ENCODE data around the gene CLTC. TPM values are rescaled to one million over a fixed set of nuclear protein-coding genes. Genes with fewer than 3 reads are reported as not detected.
A peak's percentile ranks its signal among the peaks of the same experiment; 100 is the strongest.
"Not testable (repeated sequence)": the region's sequence is repeated elsewhere in the genome, so short reads cannot be mapped to it uniquely, and the experiment has no call there.

The CLTC gene
- total and polyA plus RNA-seq, 7 experiments from 2014 or later: 31.2 to 174 (median 78.1) TPM

DNA sequence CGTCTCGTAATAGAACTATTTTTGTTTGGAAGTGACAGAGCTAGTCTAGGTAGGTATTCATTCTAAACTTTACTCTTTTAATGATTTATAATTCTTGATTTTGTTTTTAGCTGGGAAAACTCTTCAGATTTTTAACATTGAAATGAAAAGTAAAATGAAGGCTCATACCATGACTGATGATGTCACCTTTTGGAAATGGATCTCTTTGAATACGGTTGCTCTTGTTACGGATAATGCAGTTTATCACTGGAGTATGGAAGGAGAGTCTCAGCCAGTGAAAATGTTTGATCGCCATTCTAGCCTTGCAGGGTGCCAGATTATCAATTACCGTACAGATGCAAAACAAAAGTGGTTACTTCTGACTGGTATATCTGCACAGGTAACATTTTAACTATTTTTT lies 27.6 kb downstream of the CLTC start:
- intact Hi-C loops (cut with micrococcal nuclease): no loop called here
- Mint-ChIP-seq H3K4me1 (peaks cover 23 to 73% (median 61%) of the 10 kb centered on the region in 7 donors), H3K9me3 (no peaks in the 10 kb centered on the region), H3K4me3 (no peak overlapping the region), H3K27me3 (no peaks in the 10 kb centered on the region), H3K36me3 (peaks cover 19 to 52% (median 21%) of the 10 kb centered on the region in 5 donors), H3K27ac (peak overlapping the region in 2 of 9 donors; percentile 2 to 28)
- Histone ChIP-seq H3K4me1 (ENCODE audit: control insufficient read depth in 2 of 2, insufficient read depth in 2 of 2, low read length in 2 of 2) (peaks cover 11% of the 10 kb centered on the region in 2 donors), H3K4me3 (ENCODE audit: low read length) (no peak overlapping the region), H3K27ac (ENCODE audit: low read depth, low read length) (no peak overlapping the region), H3K27me3 (ENCODE audit: control insufficient read depth in 2 of 2, insufficient read depth in 2 of 2, low read length in 2 of 2) (no peaks in the 10 kb centered on the region), H3K9me3 (ENCODE audit: control insufficient read depth in 2 of 3, low read length in 3 of 3) (no peaks in the 10 kb centered on the region), H3K36me3 (ENCODE audit: control insufficient read depth in 2 of 3, insufficient read depth in 3 of 3, low read length in 3 of 3) (peaks cover 0 to 49% (median 4%) of the 10 kb centered on the region in 3 experiments)
- ChIA-PET CTCF (no interaction called here), POLR2A (interaction anchor here (1.2 kb wide), 1 partner anchor 28 kb away, joined by 4 read pairs; no protein-coding TSS in a partner anchor)
- ATAC-seq (no peak), DNase-seq (no peak)

GRCh38 chr17:59649886-59650285 lies 30.2 kb downstream of the CLTC start:
- ATAC-seq: no peak
- no peaks in the 10 kb centered on the region for H3K9me3 ChIP-seq (ENCODE audit: control insufficient read depth in 2 of 3, low read length in 3 of 3)
- no peaks in the 10 kb centered on the region for H3K27me3 Mint-ChIP-seq
- H3K36me3 ChIP-seq (ENCODE audit: control insufficient read depth in 2 of 3, insufficient read depth in 3 of 3, low read length in 3 of 3): peaks cover 4 to 49% (median 4%) of the 10 kb centered on the region in 3 experiments
- CTCF ChIA-PET: no interaction called here
- peaks cover 5 to 10% of the 10 kb centered on the region in 2 donors for H3K4me1 ChIP-seq (ENCODE audit: control insufficient read depth in 2 of 2, insufficient read depth in 2 of 2, low read length in 2 of 2)
- no peak for DNase-seq
- no peak overlapping the region for H3K27ac ChIP-seq (ENCODE audit: low read depth, low read length)
- H3K27me3 ChIP-seq (ENCODE audit: control insufficient read depth in 2 of 2, insufficient read depth in 2 of 2, low read length in 2 of 2): no peaks in the 10 kb centered on the region
- H3K27ac Mint-ChIP-seq: peak overlapping the region in 2 of 9 donors; percentile 17 to 19
- no peak overlapping the region for H3K4me3 Mint-ChIP-seq
- intact Hi-C loops (cut with micrococcal nuclease): no loop called here
- H3K9me3 Mint-ChIP-seq: no peaks in the 10 kb centered on the region
- peaks cover 21 to 55% (median 32%) of the 10 kb centered on the region in 5 donors for H3K36me3 Mint-ChIP-seq
- peaks cover 17 to 58% (median 46%) of the 10 kb centered on the region in 7 donors for H3K4me1 Mint-ChIP-seq
- H3K4me3 ChIP-seq (ENCODE audit: low read length): no peak overlapping the region
- POLR2A ChIA-PET: no interaction called here

DNA sequence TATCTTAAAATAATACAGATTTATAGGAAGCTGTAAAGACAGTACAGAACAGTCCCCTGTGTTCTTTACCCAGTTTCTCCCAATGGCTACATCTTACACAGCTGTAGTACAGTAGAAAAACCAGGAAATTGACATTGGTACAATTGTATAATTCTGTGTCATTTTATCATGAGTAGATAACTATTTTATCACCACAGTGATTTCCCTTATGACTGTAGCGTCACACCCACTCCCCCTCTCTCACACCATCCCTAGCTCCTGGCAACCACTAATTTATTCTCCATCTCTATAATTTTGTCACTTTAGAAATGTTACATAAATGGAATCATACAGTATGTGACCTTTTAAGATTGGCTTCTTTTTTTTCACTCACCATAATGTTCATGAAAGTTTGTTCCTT lies 30.9 kb downstream of the CLTC start:
- DNase-seq (no peak), ATAC-seq (no peak)
- Mint-ChIP-seq H3K9me3 (no peaks in the 10 kb centered on the region), H3K27me3 (no peaks in the 10 kb centered on the region), H3K27ac (peak overlapping the region in 3 of 9 donors; percentile 5 to 59 (median 9)), H3K36me3 (peaks cover 21 to 56% (median 32%) of the 10 kb centered on the region in 5 donors), H3K4me1 (peaks cover 15 to 57% (median 43%) of the 10 kb centered on the region in 7 donors), H3K4me3 (peak overlapping the region in 1 of 10 donors; percentile 5)
- peaks cover 6 to 50% (median 8%) of the 10 kb centered on the region in 3 experiments for H3K36me3 ChIP-seq (ENCODE audit: control insufficient read depth in 2 of 3, insufficient read depth in 3 of 3, low read length in 3 of 3)
- peaks cover 5 to 10% of the 10 kb centered on the region in 2 donors for H3K4me1 ChIP-seq (ENCODE audit: control insufficient read depth in 2 of 2, insufficient read depth in 2 of 2, low read length in 2 of 2)
- ChIA-PET CTCF (interaction anchor here (0.7 kb wide), 1 partner anchor 42 kb away, joined by 3 read pairs; no protein-coding TSS in a partner anchor), POLR2A (no interaction called here)
- no peak overlapping the region for H3K4me3 ChIP-seq (ENCODE audit: low read length)
- intact Hi-C loops (cut with micrococcal nuclease): no loop called here
- no peak overlapping the region for H3K27ac ChIP-seq (ENCODE audit: low read depth, low read length)
- H3K9me3 ChIP-seq (ENCODE audit: control insufficient read depth in 2 of 3, low read length in 3 of 3): no peaks in the 10 kb centered on the region
- H3K27me3 ChIP-seq (ENCODE audit: control insufficient read depth in 2 of 2, insufficient read depth in 2 of 2, low read length in 2 of 2): no peaks in the 10 kb centered on the region

GRCh38 chr17:59651346-59651745 lies 31.7 kb downstream of the CLTC start:
- Histone ChIP-seq H3K36me3 (ENCODE audit: control insufficient read depth in 2 of 3, insufficient read depth in 3 of 3, low read length in 3 of 3) (peaks cover 4 to 55% (median 9%) of the 10 kb centered on the region in 3 experiments), H3K27ac (ENCODE audit: low read depth, low read length) (no peak overlapping the region), H3K9me3 (ENCODE audit: control insufficient read depth in 2 of 3, low read length in 3 of 3) (no peaks in the 10 kb centered on the region), H3K4me3 (ENCODE audit: low read length) (no peak overlapping the region), H3K27me3 (ENCODE audit: control insufficient read depth in 2 of 2, insufficient read depth in 2 of 2, low read length in 2 of 2) (no peaks in the 10 kb centered on the region), H3K4me1 (ENCODE audit: control insufficient read depth in 2 of 2, insufficient read depth in 2 of 2, low read length in 2 of 2) (peaks cover 5 to 10% of the 10 kb centered on the region in 2 donors)
- intact Hi-C loops (cut with micrococcal nuclease): no loop called here
- H3K4me3 Mint-ChIP-seq: no peak overlapping the region
- ChIA-PET CTCF (interaction anchor here (0.7 kb wide), 1 partner anchor 43 kb away, joined by 3 read pairs; no protein-coding TSS in a partner anchor), POLR2A (interaction anchor here (1.0 kb wide), 1 partner anchor 33 kb away, joined by 4 read pairs; no protein-coding TSS in a partner anchor)
- H3K36me3 Mint-ChIP-seq: peaks cover 21 to 56% (median 32%) of the 10 kb centered on the region in 5 donors
- peak; percentile 49 for ATAC-seq
- no peak overlapping the region for H3K27ac Mint-ChIP-seq
- H3K4me1 Mint-ChIP-seq: peaks cover 15 to 57% (median 43%) of the 10 kb centered on the region in 7 donors
- H3K27me3 Mint-ChIP-seq: no peaks in the 10 kb centered on the region
- no peaks in the 10 kb centered on the region for H3K9me3 Mint-ChIP-seq
- DNase-seq: peak in 1 of 9 donors; percentile 5

DNA sequence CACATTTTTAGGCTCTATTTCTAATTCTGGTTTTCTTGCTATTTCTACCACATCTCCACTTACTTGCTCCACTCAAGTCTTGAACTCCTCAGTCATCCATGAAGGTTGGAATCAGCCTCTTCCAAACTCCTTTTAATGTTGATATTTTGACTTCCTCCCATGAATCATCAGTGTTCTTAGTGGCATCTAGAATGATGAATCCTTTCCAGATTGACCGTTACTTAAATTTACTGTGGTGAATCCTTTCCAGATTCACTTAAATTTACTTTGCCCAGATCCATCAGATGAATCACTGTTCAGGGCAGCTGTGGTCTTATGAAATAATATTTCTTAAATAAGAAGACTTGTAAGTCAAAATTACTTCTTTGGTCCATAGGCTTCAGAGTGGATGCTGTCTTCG lies 32.4 kb downstream of the CLTC start:
- Mint-ChIP-seq H3K36me3 (peaks cover 17 to 50% (median 31%) of the 10 kb centered on the region in 5 donors), H3K27ac (no peak overlapping the region), H3K27me3 (no peaks in the 10 kb centered on the region), H3K9me3 (no peaks in the 10 kb centered on the region), H3K4me3 (no peak overlapping the region), H3K4me1 (peaks cover 15 to 50% (median 36%) of the 10 kb centered on the region in 7 donors)
- no peak overlapping the region for H3K4me3 ChIP-seq (ENCODE audit: low read length)
- no peak for ATAC-seq
- H3K27ac ChIP-seq (ENCODE audit: low read depth, low read length): no peak overlapping the region
- CTCF ChIA-PET: interaction anchor here (1.0 kb wide), 1 partner anchor 216 kb away, joined by 5 read pairs; no protein-coding TSS in a partner anchor
- no peaks in the 10 kb centered on the region for H3K9me3 ChIP-seq (ENCODE audit: control insufficient read depth in 2 of 3, low read length in 3 of 3)
- H3K36me3 ChIP-seq (ENCODE audit: control insufficient read depth in 2 of 3, insufficient read depth in 3 of 3, low read length in 3 of 3): peaks cover 7 to 61% (median 9%) of the 10 kb centered on the region in 3 experiments
- H3K27me3 ChIP-seq (ENCODE audit: control insufficient read depth in 2 of 2, insufficient read depth in 2 of 2, low read length in 2 of 2): no peaks in the 10 kb centered on the region
- POLR2A ChIA-PET: interaction anchor here (1.0 kb wide), 1 partner anchor 33 kb away, joined by 4 read pairs; no protein-coding TSS in a partner anchor
- intact Hi-C loops (cut with micrococcal nuclease): no loop called here
- peaks cover 5 to 10% of the 10 kb centered on the region in 2 donors for H3K4me1 ChIP-seq (ENCODE audit: control insufficient read depth in 2 of 2, insufficient read depth in 2 of 2, low read length in 2 of 2)
- no peak for DNase-seq

DNA sequence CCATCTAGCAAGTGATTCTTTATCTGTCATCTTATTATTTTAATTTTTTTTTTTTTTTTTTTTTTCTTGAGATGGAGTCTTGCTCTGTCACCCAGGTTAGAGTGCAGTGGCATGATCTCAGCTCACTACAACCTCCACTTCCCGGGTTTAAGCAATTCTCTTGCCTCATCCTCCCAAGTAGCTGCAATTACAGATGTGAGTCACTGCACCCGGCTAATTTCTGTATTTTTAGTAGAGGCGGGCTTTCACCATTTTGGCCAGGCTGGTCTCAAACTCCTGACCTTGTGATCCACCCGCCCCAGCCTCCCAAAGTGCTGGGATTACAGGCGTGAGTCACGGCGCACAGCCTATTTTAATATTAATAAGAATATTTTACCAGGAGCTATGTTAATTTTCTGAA lies 36.9 kb downstream of the CLTC start:
- H3K4me1 Mint-ChIP-seq: peaks cover 0 to 22% (median 7%) of the 10 kb centered on the region in 7 donors
- H3K27ac Mint-ChIP-seq; H3K27ac ChIP-seq (ENCODE audit: low read depth, low read length); H3K9me3 Mint-ChIP-seq; H3K27me3 Mint-ChIP-seq; H3K9me3 ChIP-seq (ENCODE audit: control insufficient read depth in 2 of 3, low read length in 3 of 3); intact Hi-C loops (cut with micrococcal nuclease); H3K4me3 ChIP-seq (ENCODE audit: low read length); H3K27me3 ChIP-seq (ENCODE audit: control insufficient read depth in 2 of 2, insufficient read depth in 2 of 2, low read length in 2 of 2); H3K4me3 Mint-ChIP-seq; DNase-seq; H3K4me1 ChIP-seq (ENCODE audit: control insufficient read depth in 2 of 2, insufficient read depth in 2 of 2, low read length in 2 of 2): not testable (repeated sequence)
- H3K36me3 Mint-ChIP-seq: peaks cover 15 to 47% (median 36%) of the 10 kb centered on the region in 5 donors
- ChIA-PET POLR2A (interaction anchor here (0.7 to 0.8 kb wide), 3 partner anchors 13 to 19 kb away, joined by 3 to 5 read pairs (median 4); no protein-coding TSS in a partner anchor), CTCF (interaction anchor here (0.6 kb wide), 1 partner anchor 50 kb away, joined by 3 read pairs; the partner anchor contains the start of gene PTRH2)
- peaks cover 10 to 59% (median 13%) of the 10 kb centered on the region in 3 experiments for H3K36me3 ChIP-seq (ENCODE audit: control insufficient read depth in 2 of 3, insufficient read depth in 3 of 3, low read length in 3 of 3)
- ATAC-seq: peak; percentile 61

Measured in naive thymus-derived CD4-positive, alpha-beta T cell (primary cell).